Stimulated activated CD4-positive, alpha-beta T cell treated with anti-CD3 and anti-CD28 coated beads, Interleukin-1b, Interleukin-23, amount 100 ng/mL, for 48 hours (primary cell): Measurements from ENCODE around the gene MPDZ.

ENCODE experiments used
- DNase-seq: peaks from one replicate; pipeline ENCODE4 v3.0.0-alpha.2; 2020

Gene MPDZ

DNA sequence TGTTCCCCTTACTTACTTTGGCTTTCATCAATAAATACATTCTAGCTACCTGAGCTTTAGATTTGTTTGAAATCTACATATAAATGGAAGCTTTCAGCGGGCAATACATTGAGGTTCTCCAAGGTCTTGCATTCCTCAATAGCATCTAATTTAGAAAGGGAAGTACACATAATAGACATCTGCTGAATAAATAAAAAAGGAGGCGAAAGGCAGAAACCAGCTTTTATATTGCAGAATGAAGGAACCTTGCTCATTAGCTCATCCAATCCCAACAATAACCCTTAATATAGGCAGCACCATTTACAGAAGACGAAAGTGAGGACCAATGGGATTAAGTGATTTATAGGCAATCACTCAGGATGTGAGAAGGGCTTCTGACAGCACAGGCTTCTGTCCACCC, 147.5 kb downstream of the MPDZ start:
- DNase-seq: no peak

DNA sequence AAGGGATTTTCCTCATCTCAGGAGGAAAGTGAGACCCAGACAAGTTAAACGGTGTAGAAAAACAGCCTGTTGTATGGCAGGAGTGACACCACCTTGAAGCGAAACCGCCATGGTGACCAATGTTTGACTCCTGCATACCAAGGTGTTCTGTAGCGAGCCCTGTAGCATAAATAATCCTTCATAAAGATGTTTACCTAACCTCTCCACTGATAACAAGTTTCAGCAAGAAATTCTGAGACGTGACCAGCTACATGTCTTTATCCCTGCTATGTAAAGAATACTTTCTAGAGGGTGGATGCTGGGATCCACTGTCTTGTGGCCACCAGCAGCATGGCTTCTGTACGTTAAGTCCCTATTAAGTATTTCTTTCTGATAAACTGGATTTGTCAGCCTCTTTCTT, 148.1 kb downstream of the MPDZ start:
- DNase-seq: no peak

DNA sequence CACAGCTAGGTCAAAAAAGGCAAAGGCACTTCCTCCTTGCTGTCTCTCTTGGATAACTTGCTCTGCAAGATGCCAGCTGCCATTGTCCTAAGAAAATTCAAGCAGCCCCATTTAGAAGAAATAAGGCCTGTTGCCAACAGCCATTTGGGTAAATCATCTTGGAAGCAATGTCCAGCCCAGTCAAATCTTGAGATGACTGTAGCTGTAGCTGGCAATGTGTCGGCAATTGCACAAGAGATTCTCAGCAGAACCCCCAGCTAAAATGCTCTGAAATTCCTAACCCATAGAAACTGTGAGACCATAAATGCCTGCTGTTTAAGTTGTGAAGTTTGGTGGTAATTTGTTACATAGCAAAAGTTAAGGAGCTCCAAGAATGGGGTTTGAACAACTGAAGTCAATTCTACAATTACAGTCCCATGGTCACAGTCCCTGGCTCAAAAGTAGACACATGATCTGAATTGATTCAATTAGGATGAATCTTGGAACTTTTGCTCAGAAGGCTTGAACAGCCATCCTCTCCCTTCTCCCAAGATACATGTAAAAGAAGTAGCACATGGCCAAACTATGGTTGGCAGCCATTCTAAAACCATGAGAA, 151.1 kb downstream of the MPDZ start:
- no peak for DNase-seq

DNA sequence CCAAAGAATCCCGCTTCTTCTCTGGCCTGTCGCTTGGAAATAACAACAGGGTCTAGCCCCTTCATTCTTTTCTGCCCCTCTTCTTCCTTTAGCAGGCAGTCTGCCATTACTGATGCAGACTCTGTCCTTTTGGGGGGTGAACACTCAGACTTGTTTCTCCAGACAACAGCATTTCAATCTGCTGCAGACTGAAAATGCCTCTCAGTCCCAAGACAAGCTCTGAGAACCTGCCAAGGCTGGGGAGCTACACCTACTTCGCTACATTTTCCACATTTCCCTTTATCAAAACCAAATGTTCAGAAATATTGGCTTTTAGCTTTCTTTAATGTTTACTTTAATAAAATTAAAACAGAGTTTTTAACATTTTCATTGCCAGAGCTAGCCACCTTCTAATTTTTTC, 152.4 kb downstream of the MPDZ start:
- DNase-seq: no peak

DNA sequence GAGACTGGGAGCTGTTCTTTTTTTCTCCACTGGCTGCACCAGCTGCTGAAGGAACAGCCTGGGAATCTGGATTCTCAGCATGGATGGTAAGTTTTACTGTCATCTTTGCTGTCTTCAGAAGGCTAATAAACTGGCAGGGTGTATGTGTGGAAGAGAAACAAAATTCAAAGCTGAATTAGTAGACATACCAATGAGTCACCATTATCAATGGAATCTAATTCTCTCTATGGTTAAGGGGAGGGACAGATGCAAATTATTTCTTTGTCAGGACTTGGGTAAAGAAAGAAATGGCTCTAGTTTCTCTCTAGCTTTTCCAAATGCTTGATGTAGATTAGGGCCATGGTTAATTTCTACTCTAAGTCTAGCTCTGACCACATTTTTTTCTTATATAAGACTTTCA, 154.2 kb downstream of the MPDZ start:
- DNase-seq: no peak

DNA sequence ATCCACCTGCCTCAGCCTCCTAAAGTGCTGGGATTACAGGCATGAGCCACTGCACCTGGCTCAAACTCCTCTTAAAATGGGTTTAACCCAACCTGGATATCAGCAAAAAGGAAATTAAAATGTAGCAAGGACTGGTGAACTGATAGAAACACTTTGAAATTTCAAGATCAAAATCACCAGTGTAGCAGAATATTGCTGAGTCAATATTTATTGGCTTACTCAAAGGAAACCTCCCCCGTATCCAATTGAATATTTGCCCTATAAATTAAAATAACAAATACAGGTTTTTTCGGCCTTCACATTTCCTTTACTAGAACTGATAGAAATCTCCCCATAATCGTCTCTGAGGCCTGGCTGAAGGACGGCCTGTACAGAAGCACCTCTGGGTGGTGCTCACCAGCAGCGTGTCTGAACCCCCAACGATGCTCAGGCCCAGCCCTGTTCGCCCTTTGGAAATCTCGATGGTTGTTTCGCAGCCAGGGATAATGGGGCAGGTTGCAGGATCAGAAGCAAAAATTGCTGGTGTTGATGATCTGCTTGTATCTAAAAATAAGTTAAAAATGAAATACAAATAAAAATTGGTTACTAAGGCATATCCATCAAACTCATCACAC, 156.6 kb downstream of the MPDZ start:
- no peak for DNase-seq

DNA sequence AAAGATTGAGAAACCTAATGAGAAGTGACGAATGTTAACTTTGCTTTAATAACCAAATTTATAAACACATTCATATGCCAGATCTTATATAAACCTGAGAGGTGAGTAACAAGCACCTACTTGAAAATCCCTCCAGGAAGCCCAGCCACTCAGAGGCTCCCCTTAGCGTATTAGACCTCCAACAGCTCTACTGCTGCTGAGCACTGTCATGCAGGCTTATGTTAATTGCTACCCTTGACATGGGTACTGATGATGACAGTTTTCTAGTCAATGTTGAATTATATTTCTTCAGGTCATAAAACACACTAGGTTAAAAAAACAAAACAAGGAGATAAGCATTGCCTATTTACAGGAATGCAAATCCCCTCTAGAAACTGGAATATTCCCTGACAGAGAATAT, 161.2 kb downstream of the MPDZ start:
- DNase-seq: no peak

DNA sequence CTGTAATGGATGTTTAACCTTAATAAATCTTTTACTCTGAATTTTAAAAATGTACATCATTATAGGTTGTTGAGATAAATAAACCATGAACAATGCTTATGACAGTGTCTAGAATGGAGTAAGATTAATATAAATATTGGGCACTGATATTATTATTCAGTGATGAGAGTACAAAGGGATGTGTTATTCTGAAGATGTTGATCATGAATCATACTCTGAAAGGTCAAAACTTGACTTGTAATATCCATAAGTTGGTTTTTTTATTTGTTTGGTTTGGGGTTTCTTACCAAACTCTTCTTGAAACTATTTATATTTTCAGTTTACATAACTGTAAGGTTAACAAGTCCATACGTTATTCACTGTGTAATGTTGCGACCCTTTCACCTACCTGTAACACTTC, 163.2 kb downstream of the MPDZ start:
- DNase-seq: no peak

DNA sequence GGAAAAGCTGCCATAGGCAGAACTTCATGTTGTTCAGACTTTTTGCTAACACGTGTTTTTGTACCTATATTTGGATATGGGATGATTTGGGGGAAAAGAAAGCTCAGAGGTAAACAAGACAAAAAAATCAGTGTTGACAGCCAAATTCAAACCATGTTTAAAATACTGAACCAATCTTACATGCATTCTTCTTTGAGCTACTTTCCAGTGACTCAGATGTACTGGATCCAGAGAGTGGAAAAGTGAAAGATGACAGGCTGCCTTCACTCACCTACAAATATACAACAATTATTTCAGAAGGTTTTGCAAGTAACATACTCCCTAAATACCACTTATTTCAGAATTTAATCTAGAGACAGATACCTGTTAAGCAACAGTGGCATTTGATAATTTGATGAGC, 165.7 kb downstream of the MPDZ start:
- DNase-seq: no peak

DNA sequence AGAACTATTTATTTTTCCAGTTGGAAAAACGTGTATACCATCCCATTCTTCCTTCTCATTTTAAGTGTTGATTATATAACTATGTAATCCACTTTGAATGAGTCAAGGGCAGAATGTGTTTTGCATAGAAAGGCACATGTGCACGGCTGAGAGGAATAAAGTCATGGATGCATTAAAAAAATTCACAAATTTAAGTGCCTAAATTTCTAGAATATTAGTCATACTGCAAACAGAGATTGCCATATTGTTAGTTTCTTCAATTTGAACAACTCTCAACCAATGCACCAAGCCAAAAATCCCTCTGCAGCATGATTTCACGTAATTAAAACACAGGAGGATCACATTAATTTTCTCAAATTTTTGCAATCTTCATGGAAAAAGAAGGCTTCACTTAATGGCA, 166.3 kb downstream of the MPDZ start:
- DNase-seq: no peak

DNA sequence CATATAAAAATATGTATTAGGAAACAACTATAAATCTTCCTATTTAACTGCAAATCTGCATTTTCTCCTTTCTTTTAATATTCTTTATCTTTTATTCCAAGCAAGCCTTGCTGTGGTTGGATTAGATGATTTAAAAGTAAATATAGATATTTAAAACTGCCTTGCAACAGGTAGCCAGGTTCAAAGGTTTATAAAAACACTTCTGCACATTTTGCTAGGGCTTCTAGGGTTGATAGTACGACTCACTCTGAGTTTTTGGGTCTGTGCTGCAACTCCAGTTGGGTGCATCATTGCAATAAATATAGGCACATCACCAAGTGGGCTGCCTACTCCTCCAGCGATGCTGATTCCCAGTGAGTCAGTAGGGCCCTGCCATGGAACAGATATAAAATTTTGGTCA, 167.7 kb downstream of the MPDZ start:
- DNase-seq: no peak

DNA sequence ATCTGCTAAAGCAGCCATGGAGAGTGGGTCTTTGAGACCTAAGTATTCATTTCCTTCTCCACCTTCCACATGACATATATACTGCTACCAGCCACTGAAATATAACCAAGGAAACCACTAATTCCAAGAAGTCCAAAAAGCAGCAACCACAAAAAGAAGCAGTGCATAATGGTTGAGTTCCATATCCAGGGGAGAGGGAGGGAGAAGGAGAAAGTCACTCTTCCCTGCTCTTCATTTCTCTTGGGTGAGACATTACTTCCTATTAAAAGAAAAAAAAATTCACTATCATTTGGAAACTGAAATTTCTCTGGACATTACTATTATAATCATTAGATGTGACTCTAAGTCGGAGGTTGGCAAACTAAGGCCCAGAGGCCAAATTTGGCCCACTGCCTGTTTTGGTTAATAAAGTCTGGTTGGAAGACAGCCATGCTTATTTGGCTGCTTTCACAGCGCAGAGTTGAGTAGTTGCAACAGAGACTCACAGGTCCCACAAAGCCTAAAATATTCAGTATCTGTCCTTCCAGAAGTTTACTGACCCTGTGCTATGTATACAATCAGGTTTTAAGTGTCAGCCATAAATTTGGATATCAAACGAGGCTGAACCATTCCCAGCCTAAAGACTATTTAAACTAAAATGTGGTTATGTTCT, 168.6 kb downstream of the MPDZ start:
- DNase-seq: no peak

DNA sequence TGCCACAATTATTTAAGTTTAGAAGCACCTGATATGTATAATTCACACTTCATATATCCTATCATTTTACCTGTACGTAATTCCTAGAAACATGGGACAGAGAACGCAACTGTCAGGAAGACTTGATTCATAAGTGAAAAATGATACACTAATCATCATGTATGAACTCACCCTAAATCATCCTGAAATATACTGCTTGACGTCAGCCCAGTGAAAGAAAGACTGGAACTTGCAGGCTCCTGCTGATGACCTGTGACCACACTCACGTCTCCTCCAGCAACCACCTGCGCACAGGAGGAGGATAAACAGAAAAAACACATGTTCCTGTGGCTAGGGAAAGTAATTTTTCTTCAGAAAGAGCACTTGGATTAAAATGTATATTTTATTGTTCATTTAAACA, 169.7 kb downstream of the MPDZ start:
- no peak for DNase-seq

DNA sequence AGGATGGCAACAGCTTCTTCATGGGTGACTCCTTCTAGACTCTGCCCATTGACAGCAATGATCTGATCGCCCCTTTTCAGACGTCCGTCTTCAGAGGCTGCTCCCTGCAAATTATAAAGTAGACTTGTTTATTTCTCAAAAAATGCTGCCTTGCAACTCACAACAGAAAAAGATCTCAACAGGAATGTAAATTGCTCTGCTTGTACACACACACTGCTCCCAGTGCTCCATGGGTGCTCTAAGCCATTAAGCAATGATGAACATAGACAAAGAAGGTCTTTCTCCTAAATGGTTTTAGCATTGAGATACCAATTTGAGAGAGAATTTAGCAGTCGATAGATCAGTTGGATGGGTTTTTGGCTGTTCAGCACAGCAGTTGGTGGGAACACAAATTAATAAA, 172.5 kb downstream of the MPDZ start:
- no peak for DNase-seq

DNA sequence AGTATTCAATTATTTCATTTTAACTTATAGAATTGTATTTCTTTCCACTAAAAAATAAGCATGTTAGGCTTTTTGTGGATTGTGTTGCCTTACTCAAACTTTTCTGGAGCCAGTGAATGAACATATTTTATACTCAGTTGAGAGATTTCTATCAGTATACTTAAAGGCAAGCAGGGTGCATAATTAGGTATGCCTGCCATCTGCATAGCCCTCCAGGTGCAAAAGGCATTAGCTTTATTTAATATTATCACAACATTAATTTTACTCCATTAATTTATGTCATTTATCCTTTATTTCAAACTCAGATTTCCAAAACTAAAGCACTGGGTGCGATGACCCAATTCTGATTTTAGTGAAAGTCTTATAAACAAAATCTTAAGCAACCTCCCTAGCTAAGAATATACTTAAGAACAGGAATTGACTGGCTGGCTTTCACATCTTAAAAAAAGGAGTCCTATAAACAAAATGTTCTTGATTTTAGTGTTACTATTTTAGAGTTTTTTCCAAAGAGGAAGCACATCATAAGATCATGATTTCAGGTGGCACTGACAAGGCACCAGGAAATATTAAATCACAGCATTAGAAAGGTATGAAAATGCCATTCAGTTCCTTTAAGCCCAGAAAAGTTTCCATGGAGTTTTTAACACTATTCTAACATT, 178.4 kb downstream of the MPDZ start:
- no peak for DNase-seq

DNA sequence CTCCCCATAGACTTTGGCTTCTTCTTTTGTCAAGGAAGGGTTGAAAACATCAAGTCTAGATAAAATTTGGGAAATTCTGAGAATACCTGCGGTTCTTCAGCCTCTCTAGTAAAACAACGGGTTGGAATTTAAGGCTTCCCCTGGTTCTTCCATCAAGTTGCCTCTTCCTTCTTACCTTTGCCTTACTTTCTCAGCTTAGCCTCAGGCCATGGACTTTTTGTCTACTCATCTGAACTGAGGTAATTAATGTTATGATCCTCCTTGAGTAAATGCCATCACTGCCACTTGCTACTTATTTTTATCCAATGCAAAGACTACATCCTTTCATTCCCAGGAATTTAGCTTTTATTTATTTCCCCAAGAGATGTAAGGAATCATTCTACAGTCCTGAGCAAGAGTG, 184.4 kb downstream of the MPDZ start:
- no peak for DNase-seq

DNA sequence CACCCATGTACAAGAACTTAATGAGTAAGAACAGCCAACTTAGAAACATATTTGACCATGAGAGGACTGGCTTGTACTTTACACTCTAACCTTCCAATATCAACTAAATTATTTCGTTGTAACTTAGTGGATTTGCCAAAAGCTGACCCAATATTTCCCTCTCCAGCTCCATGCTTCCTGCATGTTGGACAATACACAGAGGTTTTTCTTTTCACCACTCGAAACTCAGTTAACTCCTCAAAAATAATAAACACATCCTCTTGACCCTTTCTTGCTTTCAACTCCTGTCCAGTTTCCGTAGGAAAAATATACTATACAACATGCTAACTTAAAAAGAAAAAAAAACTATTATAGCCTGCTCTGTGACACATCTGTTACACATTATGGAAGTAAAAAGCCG, 188.9 kb downstream of the MPDZ start:
- no peak for DNase-seq

DNA sequence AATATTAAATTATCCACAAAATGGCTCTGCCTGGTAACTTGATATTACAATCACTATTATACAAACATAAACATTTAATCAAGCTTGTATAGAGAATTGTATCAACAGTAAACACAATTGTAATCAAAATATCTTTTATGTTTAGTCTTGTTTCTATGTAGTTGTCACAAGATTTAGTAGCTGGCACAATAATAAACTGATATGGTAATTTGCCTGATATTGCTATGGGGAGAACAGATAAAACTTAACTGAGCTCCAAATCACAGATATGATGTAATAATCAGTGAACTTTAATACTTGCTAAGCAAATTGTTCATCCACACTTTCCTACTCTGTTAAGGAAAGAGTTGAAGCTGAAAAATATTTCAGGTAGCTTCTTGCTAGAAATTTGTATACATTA, 189.8 kb downstream of the MPDZ start:
- no peak for DNase-seq

DNA sequence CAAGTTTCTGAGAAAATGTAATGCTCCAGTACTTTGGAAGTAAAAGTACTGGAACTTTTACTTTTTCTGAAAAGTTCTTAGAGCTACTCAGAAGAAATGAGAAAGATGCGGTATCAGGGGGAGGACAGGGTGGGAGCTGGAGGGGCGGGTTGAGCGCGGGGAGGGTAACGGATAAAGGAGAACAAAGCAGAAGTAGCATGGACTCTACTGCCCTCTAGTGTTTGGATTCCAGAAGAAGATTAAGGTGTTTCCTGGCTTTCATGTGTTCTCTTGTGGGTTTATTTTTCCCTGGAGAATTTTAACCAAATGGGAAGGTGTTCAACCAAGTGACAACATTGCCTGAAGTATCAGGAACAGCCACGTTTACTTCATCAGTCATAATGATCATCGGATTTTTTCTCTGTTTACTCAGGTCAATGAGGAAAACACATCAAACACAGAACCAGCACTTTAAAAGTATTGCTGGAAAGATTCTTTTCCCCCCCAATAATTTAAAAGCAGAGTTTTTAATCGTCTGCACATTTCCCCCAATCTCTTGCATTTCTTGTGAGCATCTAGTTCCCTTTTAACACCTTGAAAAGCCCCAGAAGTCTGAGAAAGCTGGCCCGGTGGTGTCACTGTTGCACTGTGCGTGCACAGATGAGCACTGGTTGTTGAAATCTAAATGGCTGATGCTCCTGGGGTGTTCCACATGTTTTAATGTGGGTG, 190.6 kb downstream of the MPDZ start:
- no peak for DNase-seq

DNA sequence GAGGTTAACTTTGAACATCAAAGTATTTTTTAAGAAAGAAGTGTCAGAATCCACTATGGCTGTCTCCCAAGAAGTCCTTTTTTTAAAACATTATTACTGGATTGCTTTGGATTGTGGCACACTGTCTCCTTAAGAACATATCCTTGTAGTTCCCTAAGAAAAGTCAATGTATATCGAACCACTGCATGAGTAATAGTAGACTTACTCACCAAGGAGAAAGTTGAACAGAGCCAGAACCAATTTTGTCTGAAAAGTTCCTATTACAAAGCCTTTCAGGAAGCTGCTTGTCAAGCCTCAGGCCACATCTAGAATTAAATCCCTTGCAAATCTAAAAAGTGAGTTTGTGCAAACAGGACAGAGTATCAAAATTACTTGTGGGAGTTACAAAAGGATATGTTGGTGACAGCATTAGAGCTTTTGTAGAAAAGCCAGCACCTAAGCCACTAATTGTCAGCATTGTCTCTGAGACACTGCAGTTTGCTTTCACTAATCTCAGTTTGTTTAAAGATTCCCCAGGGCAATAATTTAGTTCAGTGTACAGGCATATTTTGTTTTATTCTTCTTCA, 195.4 kb downstream of the MPDZ start:
- DNase-seq: no peak

DNA sequence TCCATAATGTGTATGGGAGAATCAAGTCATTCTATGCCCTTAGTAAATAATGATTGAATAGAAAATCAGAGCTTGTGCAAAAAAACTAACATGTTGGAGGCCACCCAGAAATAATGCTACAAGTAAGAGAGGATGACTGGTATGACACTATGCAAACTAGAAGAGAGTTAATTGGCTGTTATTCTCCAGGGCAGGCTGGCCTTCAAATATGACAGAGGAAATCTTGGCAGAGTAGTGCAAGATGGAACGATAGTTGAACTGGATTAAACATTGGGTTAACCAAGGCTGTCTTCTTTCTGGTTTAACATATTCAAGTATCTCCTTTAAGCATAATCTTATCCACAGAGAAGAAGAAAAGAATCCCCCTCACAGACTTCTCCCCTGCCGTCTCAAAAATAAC, 196.1 kb downstream of the MPDZ start:
- no peak for DNase-seq

DNA sequence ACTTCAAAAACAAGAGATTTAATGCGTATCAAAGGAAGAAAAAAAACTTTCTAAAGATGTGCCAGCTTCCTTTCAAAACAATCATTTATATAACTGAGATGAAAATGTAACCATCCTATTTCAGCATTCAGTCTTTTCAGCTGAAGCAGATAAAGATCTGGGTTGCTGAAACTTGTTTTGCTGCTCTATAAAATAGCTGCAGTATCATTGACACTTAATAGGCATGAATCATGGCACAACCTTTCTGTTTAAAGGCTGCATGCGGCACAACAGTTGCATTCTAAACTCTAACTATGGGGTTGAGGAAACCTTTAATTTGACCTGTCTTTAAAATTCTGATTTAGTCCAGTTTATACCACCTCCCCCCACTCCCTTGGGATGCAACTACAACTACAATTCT, 196.7 kb downstream of the MPDZ start:
- no peak for DNase-seq

DNA sequence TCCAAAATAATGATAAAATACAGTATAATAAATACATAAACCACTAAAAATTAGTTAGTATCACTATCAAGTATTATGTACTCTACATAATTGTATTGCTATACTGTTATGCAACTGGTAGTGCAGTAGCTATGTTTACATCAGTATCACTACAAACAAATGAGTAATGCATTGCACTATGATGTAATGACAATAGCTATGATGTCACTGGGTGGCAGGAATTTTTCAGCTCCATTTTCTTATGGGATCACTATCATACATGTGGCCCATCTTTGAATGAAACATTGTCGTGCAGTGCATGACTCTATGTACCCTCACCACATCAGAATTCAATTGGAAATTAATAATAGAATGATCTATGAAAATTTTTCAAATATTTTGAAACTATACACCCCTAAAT, 201.3 kb downstream of the MPDZ start:
- no peak for DNase-seq
